HG02938 (cell line): ENCODE results near the gene ZFAND5.

ENCODE experiments used
- ATAC-seq: cut with Tn5 transposase; IDR thresholded peaks from one replicate; pipeline ENCODE4 v1.9.1; 2021; ENCODE audit warnings: mild to moderate bottlenecking, moderate library complexity; ENCODE audit not compliant: unreplicated experiment

Gene ZFAND5

DNA sequence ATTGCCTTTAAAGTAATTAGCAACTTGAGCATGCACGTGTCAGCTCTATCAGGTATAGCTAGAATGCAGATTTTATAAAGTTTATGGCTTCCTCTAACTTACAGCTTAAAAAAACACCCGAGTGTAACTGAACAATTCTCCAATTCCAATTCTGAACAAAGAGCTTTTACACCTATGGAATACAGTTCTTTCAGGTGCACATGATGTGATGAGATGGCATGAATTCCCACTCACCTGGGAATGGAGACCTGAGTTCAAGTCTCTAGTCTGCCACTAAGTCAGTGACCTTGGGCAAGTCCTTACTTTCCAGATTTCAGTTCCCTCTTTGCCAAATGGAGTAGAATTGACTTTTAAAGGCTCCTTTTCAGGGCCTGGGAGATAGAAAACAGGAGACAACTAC lies 1.8 kb downstream of the ZFAND5 start:
- no peak for ATAC-seq

DNA sequence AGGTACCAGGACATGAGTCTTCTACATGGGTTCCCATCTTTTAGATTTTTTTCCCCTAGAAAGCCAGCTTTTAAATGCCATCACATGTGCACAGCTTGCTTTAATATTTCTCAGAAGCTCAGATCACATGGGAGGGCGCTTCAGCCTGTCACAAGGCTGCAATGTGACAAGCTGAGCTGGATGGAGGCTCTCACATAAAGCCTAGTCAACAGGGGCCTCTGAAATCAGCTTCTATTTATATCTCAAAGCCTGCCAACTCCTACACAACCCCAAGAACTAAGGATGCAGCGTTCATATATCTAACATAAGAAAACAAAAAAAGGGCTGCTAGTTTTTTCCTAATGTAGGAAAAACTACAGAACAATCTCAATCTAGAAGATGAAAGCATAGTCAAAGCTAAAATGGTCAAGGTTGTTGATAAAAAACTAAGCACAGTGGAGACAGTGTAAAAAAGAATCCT lies 2.3 kb downstream of the ZFAND5 start:
- peak; percentile 32 for ATAC-seq

DNA sequence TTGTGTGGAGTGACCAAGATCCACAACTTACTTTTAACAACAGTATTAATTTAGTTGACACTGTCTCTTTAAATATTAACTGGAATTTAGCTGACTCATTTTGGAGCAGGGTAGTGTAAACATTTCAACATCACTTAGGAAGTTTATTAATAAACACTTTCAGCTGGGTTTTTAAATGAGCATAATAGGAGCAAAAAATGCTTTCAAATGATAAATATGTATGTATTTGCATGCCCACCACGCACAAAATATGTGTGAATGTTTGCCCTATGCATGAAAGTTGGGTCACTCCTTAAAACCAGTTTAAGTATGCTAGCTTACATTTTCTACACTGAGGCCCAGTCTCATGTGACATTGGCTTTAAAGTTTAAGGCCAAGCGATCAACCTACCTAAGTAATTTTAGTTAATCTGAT lies 2.9 kb downstream of the ZFAND5 start:
- no peak for ATAC-seq

DNA sequence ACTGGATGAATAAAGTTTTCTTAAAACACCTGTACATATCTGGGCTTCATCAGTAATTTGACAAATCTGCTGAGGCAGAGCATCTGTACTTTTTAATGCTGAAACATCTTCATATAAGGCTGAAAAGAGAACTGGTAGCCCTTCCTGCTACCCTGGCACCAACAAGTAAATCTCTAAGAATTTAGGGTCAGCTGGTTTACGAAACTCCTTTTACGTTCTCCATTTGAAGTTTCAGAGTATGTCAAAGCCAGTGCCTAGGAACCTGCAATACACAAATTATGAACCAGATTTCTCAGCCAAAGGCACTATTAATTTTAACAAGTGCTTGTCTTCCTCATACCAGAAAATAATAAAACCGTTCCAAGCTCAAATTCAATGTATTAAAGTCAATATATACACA lies 3.8 kb downstream of the ZFAND5 start:
- ATAC-seq: no peak

DNA sequence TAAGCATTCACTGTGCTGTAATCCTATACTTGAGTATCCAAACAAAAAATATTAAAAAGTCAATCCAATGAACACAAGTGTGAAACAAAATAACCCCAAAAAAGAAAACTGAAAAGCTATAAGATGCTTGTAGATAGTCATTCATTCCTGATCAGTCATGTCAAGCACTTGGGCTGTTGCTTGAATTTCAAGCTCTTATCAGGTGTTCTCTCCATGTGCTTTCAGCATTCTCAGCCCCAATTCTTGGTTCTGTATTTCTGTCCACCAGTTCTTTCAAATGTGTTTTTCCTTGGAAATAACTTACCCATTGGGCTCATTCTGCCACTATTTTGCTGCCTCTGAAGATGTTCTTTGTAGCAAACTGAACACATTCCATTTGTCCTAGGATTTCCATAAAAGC lies 4.7 kb downstream of the ZFAND5 start:
- no peak for ATAC-seq

DNA sequence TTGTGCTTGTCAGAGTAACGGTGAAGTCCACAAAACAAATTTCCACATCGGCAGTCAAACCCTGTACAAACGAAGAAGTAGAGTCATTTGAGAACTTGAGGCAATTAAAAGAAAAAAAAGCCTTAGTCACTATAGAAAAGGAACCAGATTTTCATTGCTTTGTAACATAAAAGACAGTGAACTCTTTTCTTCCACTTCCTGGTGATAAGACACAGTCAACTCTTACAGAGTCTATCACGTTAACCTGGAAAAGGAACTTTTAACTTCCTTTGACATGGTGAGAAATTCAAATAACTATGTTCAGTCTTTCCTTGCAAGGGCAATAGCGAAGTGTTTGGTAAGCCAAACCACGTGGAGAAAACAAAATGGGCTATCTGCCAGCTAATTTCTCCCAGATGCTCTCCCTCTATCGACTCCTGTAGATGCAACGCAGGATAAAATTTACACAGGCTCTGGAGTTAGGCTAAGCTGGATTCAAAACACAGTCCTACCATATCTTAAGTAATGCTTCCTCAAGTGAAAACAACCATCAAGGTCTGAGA lies 8.9 kb downstream of the ZFAND5 start:
- ATAC-seq: no peak

DNA sequence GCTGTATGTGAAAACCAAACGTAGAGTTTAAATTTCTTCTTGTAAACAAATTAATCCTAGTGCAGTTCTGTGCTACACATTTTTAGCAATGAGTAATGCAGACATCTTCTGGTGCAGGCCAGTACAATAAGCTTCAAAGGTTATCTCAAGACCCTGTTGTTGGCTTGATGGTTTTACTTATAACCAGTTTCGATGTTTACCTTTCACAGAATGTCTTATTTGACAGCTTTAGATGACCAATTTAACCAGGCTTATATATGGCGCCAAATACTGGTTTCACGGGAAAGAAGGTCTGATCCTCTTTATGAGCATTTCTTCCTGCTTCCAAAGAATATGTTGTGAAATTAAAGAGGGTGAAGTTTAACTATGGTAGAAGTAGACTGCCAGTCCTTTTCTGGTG lies 9.9 kb downstream of the ZFAND5 start:
- ATAC-seq: no peak

DNA sequence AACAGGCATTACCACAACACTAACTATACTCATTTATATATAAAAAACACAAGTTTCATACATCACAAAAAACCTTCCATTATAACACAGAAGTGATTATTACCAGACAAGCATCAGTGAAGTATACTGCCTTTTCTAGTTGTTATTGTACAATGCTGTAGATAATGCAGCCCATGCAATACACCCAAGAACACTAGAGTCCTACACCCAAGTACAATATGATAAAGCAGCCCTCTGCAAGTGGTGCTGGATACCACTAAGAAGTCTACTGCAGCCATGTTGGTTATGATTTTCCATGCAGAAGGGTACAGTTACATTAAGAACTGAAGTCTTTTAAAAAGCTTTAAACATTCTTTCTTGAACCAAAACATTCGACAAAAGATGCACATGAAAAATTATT lies 10.3 kb downstream of the ZFAND5 start:
- ATAC-seq: no peak

DNA sequence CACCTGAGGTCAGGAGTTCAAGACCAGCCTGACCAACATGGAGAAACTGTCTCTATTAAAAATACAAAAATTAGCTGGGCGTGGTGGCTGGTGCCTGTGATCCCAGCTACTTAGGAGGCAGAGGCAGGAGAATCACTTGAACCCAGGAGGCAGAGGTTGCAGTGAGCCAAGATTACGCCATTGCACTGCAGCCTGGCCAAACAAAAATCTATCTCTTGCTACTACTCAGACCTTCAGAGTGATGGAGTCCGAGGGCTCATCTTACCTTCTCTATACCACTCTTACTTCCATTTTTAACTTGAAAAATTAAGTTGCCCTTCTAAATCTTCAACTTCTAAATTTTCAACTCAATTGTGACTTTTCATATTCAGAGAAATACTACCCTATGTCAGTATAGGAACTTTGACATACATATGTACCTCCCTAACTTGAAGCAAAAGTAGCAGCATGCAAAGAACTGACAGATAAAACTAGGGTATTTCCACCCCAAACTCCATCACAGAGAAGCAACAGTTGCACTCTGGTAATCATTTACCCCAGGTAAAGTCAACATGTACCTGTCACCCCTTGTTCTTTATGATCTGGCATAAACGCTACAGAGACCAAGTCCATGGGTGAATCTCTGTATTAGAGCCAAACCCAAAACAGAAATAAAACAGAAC lies 11.4 kb downstream of the ZFAND5 start:
- no peak for ATAC-seq

DNA sequence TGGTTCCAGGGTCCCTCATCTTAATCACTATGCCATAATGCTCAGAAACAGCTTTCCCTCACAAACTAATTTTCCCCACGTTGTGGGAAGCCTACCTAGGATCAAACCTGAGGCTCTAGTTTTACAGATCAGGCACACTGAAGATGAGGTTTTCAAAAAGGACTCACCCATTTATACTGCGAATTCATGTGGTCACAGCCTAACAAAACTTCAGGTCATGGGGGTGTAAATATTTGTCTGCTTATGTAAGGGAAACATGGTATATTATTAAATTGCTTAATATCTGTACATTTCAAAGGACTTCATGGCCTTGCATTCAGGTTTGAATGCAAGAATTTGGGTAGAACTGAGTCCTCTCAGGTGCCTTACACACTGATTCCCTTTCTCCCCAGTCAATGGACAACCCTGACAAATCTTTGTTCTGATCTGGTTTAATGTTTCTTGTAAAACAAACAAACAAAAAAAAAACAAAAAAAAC lies 12.1 kb downstream of the ZFAND5 start:
- ATAC-seq: no peak

DNA sequence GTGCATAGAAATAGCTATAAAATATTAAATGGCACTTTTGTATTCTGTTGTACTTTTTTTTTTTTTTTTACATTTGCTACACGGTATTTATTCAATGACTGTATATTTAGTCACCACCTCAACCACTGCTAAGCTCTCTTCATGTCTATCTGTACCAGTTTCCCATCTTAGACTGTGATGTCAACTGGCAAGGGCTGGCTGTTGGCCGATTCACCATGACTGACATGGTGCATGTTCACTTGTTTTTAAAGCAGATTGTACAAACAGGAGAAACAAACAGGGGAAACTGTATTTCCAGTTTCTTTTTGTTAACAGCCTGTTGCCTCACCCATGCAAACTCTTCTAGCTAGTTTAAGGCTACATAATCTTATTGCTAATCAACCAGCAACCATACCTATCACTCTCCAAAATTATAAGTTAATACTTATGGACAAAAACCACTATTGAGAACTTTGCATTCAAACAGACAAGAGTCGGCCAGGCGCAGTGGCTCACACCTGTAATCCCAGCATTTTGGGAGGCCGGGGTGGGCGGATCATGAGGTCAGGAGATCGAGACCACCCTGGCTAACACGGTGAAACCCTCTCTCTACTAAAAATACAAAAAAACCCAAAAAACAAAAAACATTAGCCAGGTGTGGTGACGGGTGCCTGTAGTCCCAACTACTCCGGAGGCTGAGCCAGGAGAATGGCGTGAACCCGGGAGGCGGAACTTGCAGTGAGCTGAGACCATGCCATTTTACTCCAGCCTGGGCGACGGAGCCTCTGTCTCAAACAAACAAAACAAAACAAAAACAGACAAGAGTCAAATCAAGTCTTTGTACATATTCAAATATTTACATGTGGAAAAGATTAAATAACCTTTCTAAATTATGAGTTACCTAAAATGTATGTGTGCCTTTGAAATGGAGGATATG lies 13.2 kb downstream of the ZFAND5 start:
- ATAC-seq: no peak

DNA sequence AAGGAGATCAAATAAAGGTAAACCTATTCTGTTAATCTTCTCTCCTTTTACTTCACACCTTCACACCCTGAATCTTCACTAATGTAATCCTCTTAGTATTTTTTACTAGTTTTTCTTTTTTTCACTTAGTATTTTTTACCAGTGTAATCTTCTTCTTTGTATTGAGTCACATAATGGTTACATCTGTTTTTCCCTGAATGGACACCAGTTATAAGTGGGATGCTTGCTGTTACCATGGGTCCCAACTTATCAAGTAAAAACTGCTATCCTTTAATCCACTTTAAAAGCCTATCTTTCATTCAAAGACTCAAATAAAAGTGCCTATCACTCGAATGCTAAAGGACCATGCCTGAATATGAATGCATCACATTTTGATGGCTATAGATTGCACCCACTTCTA lies 15.1 kb downstream of the ZFAND5 start:
- no peak for ATAC-seq

DNA sequence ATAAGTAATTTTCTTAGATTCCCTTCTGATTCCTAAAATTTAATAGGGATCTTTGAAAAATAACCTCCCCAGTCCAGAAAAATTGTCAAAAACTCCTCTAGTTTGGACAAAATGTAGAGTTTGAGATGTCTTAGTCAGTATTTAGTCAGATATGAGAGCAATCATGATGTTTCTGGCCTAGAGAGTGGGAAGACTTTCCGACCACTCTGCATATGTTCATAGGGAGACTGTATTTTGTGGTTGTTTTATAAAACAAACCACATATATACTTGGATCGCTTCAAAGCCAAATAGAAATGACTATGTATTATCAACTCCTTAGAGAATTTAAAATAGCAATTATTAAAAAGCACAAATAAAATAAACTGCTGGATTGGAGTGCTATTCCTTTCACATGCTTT lies 15.8 kb downstream of the ZFAND5 start:
- ATAC-seq: no peak

DNA sequence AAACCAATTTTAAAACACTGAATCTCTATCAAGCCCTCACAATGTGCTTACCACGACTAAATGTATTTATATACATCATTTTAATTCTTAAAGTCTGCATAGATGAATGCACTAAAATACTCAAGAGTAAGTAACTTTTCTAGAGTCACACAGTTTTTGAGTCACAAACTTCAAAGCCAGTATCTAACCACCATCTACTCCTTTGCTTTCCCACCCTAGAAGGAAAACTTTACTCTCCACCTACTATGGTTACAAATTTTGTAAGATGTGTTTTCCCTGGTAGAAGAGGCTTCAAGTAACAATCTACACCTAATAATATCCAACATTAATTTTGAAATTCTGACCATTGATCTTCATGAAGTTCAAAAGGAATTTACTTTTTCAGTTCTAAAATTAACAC lies 18.7 kb downstream of the ZFAND5 start:
- no peak for ATAC-seq

DNA sequence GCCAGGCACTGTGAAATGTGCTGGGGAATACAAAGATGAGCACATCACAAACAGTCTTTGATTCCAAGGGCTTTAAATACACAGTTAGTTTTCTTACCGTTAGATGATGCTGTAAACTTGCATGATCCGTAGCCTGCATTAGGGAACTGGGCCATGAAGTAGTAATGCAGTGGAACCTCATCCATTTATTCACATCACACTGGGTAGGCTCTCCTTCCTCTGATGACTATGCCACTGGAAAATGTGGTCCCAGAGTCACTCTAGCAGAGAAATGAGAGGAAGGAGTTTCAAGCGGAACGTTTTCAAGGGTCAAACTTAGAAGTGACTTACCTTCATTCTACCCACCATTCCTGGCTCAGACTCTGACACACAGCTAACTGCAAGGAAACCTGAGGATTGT lies 26.4 kb downstream of the ZFAND5 start:
- no peak for ATAC-seq

DNA sequence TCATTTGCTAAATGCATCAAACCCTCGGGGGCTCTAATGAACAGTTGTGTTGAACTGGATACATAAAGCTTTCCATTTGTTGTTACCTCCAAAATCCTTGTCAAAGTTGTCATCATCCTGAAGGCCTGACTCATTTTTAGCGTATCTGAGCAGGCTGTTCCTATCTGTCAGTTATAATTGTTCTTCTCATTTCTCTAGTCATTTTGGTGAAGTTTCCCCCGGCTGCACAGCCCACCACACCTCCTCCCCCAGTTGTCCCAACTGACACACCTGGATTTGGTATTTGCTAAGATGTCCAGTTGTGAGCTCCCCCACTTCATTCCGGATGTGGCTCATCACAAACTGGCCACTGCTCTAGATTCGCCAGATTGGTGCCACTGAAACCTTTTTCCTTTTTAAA lies 27.7 kb downstream of the ZFAND5 start:
- ATAC-seq: no peak

DNA sequence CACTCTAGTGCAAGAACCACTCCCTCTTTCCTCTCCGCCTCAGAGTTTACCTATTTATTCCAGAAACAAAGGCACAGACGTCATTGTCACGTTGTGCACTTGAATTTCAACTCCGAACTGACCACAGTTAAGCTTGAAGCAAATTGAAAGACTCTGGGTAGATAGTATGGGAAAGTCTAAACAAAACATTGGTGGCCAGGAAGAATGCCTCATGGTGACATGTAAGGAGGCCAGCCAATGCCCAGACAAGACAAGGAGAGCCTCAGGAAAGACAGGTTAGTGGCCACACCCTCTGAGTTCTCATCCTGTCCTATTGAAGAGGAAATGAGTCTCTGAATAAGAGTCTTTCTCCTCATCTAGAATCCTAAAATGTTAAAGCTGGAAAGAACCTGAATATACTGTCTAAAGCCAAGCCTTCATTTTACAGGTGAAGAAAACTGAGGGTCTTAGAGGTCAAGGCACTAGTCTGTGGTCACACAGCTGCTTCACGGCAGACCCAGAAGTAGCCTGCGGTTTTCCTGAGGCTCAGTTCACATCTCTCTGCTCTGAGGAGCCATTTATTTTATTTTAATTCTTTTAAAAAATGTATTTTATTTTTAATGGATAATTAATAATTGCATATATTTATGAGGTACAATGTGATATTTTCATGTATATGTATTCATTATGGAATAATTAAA lies 30.2 kb downstream of the ZFAND5 start:
- no peak for ATAC-seq

DNA sequence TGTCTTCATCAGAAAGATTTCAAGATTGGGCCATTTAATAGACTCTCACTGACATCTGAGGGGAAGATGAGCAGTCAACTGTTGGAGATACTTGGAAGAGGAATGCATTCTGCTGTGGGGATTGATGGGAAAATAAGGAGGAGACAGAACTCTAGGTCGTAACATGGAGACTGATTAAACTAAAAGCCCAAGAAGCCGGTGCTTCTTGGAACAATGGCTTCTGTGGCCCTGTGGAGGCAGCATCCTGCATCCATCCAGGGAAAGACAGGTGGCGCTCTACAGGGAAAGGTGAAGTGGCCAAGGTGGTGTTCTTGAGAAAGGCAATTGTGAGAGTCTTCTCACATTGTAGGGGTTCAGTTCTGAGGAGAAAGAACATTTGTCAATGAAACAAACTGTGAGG lies 31.3 kb downstream of the ZFAND5 start:
- no peak for ATAC-seq

DNA sequence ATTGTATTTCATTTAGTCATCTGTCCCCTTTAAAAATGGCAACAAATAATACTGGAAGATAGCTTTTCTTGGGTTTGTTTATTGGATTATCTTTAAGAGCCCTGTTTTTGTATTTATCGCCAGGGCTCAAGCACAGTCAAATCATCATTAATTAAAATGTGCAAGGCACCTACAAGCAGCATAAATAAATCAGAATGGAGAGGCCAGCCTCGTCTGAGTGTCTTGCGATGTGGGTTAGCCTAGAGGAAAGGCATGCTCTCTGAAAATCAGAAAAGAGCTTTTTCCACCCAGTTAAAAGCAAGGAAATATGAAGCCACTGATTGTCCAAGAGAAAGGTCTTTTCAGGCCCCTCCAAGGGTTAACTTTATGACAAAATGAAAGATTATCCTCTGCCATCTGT lies 31.8 kb downstream of the ZFAND5 start:
- ATAC-seq: no peak

DNA sequence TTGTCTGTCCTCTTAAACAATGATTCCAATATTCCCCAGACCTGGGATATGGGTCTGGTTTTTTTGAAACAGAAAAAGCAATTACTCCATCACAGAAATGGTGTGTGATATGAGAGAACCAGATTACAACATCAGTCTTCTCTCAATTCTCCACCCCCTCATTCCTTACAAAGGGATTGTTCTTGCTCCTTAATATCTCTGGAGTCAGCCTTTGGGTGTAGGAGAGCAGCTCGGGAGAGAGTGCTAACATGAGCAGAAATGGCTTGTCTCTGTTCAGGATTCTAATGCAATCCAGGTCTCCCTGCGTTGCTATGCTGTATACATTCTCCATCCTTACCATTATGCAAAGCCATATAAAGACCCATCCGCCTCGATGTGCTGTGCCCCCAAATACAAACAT lies 32.7 kb downstream of the ZFAND5 start:
- no peak for ATAC-seq

DNA sequence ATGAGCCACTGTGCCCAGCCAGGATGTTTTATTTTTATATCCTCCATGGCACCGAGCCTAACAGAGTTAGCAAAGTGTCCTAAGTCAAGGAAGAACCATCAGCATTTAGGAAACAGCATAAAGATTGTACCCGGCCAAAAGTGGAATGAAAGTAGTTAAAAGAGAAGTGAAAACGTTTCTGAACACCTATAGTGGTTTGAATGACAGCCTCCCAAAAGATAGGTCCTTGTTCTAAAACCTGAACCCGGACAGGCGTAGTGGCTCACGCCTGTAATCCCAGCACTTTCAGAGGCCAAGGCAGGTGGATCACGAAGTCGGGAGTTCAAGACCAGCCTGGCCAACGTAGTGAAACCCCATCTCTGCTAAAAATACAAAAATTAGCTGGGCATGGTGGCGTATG lies 37.4 kb downstream of the ZFAND5 start:
- ATAC-seq: no peak
